Epidermal melanocyte (primary cell): Measurements from ENCODE around the gene DRC3.

Experiments
- DNase-seq: peaks from one replicate; pipeline ENCODE4 v3.0.0; 2011; ENCODE audit warnings: low spot score; ENCODE audit not compliant: insufficient read length

The DRC3 gene

GRCh38 chr17:17965152-17965721, 7.4 kb upstream of the DRC3 start:
- DNase-seq: no peak

GRCh38 chr17:17966399-17966798, 6.3 kb upstream of the DRC3 start:
- DNase-seq: no peak

GRCh38 chr17:17970699-17971430, 1.8 kb upstream of the DRC3 start:
- DNase-seq: no peak

- DNase-seq: no peak
These were observed 1.1 kb upstream of the DRC3 start for GRCh38 chr17:17971431-17972125.

GRCh38 chr17:17972952-17973254, 241 bp downstream of the DRC3 start:
- no peak for DNase-seq

GRCh38 chr17:17975436-17975835, 2.8 kb downstream of the DRC3 start:
- no peak for DNase-seq

- no peak for DNase-seq
These were observed 4.4 kb downstream of the DRC3 start for GRCh38 chr17:17976931-17977570.

GRCh38 chr17:17978481-17979424, 6.1 kb downstream of the DRC3 start:
- no peak for DNase-seq

- no peak for DNase-seq
These were observed 7.1 kb downstream of the DRC3 start for GRCh38 chr17:17979778-17980177.

GRCh38 chr17:17981330-17981729, 8.7 kb downstream of the DRC3 start:
- no peak for DNase-seq

GRCh38 chr17:17982801-17983200, 10.1 kb downstream of the DRC3 start:
- DNase-seq: no peak

- DNase-seq: no peak
These were observed 10.7 kb downstream of the DRC3 start for GRCh38 chr17:17983376-17983775.

- no peak for DNase-seq
These were observed 11.1 kb downstream of the DRC3 start for GRCh38 chr17:17983776-17984175.

GRCh38 chr17:17985153-17985552, 12.5 kb downstream of the DRC3 start:
- DNase-seq: no peak

- DNase-seq: no peak
These were observed 12.9 kb downstream of the DRC3 start for GRCh38 chr17:17985555-17985954.

- no peak for DNase-seq
These were observed 14.7 kb downstream of the DRC3 start for GRCh38 chr17:17987187-17987896.

- no peak for DNase-seq
These were observed 15.2 kb downstream of the DRC3 start for GRCh38 chr17:17987901-17988300.

- no peak for DNase-seq
These were observed 15.8 kb downstream of the DRC3 start for GRCh38 chr17:17988427-17988945.

- DNase-seq: no peak
These were observed 16.4 kb downstream of the DRC3 start for GRCh38 chr17:17989081-17989480.

GRCh38 chr17:17989618-17990017, 17.0 kb downstream of the DRC3 start:
- no peak for DNase-seq
